NAMALWA (cell line): Measurements from ENCODE around the gene SLC13A5.
A peak's percentile ranks its signal among the peaks of the same experiment; 100 is the strongest.
"Not testable (repeated sequence)": the region's sequence is repeated elsewhere in the genome, so short reads cannot be mapped to it uniquely, and the experiment has no call there.

Experiments
- DNase-seq: peaks from one replicate; pipeline ENCODE4 v3.0.0-alpha.2; 2015; ENCODE audit warnings: low spot score

The SLC13A5 gene

DNA sequence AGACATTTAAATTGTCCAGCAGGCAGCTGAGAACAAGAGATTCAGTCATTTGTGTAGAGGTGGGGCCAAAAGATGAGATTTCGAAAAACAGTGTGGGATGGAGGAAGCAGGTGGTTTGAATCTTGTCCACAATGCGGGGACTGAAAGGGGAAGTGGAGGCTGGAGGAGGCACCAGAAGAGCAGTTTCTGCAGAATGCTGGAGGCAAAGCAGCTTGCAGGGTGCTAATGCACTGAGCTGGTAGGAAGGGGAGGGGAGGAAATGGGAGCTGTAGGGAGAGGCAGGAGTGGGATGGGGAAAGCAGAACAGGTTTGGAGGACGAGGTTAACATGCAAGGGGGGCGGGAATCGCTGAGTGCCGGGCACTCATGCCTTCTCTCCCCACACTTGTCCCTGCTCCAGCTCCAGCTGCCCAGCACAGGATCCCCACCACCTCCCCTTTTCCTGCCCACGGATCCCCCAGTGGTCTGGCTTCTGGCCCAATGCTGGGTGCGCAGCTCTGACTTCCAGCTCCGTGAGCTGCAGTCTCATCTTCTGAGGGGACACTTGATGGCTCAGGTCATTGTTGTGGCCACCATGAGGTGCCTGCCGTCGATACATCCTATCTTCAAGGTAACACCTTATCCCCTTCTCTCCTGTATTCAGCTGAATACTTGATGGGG lies 52.2 kb downstream of the SLC13A5 start:
- peak; percentile 49 for DNase-seq

GRCh38 chr17:6660101-6660500 lies 53.1 kb downstream of the SLC13A5 start:
- DNase-seq = no peak

- not testable (repeated sequence) for DNase-seq
Measured at GRCh38 chr17:6658411-6658810, 54.8 kb downstream of the SLC13A5 start.

DNA sequence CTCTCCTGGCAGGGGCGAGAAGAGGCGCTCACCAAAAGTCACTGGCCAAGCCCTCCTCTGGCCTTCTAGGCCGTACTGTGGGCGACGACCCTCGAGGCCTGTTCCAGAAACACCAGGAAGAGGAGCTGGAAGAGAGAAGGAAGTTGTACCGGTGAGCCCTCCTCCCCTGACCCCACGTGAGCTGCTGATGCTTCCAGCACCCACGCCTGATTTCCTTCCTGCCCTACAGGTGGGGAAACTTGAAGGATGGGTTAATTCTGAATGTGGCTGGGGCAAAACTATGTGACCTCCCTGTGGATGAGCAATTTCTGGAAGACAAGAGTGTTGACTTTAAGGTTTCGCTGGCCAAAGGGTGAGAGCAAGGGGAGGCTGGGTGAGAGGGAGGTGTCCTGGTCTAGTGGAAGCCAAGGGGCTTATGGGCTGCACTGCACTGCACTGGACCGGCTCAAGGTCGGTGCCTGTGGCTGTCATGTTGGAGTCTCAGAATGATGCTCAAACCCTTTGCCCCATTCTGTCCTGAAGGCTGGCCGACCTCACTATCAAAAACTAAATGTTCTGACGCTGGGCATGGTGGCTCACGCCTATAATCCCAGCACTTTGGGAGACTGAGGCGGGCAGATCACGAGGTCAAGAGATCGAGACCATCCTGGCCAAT lies 55.4 kb downstream of the SLC13A5 start:
- DNase-seq = no peak

DNA sequence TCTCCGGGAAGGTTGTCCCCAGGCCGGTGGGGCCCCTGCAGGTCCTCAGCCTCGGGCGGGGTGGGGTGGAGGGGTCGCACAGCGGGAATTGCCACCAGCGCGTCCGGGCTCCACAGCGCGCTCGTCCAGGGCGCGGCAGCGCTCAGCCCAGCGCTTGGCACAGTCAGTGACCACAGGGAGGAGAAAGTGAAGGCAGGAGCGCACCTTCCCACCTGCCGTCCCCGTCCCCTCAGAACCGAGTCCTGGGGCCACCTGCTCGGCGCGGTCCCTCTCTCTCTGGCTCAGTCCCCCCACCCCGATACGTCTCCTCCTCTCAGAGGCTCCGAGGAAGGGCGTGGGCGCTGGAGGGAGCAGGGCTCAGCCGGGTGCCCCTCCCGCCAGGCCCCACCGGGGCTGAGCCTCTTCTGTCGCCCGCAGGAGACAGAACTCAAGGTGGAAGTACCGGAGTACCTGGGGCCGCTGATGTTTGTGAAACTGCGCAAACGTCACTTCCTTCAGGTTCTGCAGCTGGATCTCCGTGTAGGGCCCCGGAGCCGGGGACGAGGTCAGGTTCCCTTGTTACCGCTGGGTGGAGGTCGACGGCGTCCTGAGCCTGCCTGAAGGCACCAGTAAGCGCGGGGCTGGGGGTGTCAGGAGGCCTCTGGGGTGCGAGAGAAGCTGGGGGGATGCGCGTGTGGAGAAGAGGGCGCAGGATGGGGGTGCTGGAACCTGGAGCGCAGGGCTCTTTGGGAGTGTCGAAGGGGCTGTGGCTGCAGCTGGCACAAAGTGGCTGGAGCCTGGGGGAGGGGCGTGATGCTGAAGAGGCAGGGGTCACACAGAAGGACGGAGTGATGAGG lies 56.2 kb downstream of the SLC13A5 start:
- DNase-seq = peak; percentile 47

DNA sequence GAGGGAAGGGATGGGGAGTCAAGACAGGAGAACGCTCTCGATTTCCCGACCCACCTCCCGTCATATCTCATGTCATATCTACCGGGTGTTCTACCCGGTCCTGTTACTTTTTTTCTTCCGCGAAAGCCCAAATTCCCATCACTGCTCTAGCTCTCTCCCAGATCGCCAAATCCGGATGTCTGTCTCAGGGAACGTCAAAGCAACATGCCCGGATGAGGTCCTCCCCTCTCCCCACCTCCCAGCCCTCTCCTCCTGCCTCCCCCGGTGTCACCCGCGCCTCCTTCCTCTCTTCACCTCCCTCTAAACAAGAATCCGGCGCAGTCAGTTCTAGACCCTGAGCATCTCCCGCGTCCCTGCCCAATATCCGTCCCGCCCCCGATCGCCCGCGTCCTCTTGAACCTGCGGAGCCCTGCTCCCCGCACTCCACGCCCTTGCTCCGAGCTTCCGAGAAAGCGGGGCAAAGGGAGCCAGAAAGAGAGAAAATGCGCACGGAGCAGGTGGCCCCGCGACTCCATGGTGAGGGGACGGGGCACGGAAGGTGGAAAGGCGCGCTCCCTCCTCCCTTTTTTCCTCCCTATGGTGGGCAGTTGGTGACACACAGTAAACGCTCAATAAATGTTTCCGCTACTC lies 57.3 kb downstream of the SLC13A5 start:
- not testable (repeated sequence) for DNase-seq

DNA sequence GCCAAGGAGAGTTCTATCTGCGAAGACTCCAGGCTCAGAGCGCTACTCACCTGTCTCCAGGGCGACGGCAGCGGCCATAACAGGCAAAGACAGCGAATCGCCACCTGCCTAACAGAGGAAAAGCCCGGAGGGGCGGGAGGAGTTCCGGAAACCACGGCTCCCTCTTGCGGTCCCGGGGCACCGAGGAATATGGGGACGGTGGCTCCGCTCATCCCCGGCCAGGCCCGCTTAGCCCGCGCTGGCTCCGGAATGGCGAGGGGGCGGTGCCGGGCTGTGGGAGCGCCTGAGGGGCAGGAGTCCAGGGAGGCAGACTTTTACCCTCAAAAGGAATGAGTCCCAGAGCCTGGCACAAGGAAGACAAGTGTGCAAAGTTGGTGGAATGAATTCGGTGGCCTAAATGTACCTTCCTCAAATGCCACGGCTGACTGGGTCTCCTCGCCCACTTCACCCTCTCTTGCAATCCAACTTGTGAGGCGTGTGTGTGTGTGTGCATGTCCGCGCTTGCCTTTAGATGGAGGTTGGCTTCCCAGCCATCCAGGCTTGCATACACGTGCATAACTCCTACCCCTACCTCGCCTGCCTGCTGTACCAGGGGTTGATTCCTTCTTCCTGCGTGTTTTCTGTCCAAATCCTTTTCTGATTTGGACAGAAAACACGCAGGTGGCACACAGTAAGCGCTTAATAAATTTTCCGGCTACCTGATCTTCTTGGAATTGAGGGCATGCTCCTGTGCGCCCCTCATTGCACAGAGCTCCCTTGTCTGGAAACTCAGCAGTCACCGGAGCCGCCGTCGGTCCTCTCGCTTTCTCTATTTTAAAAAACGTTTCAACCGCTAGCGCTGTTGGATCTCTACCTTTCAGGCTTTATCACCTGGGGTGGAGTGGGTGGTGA lies 58.1 kb downstream of the SLC13A5 start:
- DNase-seq = no peak

DNA sequence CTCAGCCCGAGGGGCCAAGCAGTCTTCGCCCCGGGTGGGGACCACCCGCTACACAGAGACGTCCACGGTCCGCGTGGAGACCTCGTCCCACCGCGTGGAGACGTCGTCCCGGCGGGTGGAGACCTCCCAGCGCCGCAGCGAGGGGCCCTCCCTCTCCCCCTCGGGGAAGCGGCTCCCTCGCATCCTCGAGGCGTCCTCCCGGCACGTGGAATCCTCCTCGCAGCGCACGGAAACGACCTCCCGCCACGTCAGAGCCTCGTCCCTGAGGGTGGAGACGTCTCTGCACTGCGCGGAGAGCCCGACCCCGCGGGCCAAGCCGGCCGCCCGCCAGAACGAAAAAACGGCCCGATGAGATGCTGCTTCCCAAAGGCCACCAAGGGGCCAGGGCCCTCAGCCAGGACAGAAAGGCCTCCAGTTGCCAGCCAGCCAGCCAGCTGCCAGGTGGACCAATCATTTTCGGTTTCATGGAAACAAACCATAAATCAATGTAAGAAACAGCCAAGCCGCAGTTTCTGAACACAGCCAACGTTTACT lies 61.2 kb downstream of the SLC13A5 start:
- DNase-seq = no peak

DNA sequence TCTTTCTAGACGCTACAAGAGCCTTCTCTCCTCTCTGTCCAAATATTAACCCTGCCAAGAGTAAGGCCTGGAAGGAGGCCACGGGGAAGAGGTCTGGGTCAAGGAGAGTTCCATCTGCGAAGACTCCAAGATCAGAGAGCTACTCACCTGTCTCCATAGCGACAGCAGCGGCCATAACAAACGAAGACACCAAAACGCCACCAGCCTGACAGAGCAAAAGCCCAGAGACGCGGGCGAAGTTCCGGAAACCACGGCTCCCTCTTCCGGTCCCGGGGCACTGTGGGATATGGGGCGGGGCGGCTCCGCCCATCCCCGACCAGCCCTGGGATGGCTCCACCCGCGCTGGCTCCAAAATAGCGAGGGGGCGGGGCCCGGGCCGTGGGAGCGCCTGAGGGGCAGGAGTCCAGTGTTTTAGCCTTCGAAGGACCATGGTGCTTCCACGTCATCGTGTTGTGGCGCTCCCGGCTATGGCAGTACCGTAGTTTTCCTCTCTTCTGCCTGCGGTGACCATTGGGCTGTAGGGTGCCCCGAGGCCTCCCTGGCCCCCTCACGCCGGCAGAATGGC lies 61.7 kb downstream of the SLC13A5 start, which contains the start of the genes C17orf100 and MED31:
TSS of gene C17orf100 (plus strand) at position 409 of the 565 bp plus-strand sequence. CDS start at position 561, 152 bp downstream.
TSS of gene MED31 (minus strand) at position 252 of the 565 bp plus-strand sequence. CDS start at position 175, 77 bp downstream.
- DNase-seq = peak; percentile 94

DNA sequence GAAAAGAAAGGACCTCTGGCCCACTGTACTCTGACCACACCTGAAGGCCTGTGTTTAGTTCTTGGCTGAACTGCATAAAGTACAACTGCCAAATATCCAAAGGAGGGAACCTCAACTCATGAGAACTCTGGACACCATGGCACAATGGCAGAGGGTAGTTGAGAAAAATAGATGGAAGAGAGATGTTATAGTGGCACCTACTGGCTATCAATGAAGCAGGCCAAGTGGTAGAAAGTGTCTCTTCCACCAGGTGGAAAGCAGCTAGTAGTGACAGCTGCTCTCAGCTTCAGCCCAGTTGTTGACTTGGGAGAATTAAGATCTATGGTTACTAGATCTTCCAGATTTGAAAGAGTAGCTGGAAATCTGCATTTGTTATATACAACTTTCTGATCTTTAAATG lies 65.0 kb downstream of the SLC13A5 start:
- peak; percentile 49 for DNase-seq

- no peak for DNase-seq
Measured at GRCh38 chr17:6643451-6644125, 69.6 kb downstream of the SLC13A5 start.

- no peak for DNase-seq
Measured at GRCh38 chr17:6642592-6642991, 70.6 kb downstream of the SLC13A5 start.

DNA sequence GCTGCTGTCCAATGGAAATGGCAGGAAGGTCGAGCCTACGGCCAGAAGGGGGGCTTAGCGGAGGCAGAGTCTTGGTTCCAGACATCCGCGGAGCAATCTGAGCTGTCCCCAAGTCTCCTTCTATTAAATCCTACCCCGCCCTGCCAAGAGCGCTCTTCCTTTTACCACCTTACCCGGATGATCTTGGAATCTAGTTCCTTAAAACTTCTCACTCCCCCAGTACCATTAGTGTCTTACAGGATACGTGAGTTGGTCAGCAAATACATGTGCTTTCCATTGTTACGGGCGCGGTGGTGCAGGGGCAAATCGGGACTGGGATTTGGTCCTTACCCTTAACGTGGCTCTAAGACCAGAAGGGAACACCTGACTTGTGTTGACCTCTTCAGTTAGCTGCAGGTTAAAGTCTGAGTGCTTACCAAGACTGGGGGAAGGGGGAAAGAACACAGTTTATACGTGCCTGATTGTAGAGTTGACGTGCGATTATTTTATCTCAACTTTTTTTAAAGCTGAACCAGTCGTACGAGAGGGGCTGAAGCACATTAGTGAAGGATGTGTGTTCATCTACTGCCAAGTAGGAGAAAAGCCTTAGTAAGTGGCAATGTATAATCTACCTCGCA lies 71.8 kb downstream of the SLC13A5 start:
- peak; percentile 33 for DNase-seq

DNA sequence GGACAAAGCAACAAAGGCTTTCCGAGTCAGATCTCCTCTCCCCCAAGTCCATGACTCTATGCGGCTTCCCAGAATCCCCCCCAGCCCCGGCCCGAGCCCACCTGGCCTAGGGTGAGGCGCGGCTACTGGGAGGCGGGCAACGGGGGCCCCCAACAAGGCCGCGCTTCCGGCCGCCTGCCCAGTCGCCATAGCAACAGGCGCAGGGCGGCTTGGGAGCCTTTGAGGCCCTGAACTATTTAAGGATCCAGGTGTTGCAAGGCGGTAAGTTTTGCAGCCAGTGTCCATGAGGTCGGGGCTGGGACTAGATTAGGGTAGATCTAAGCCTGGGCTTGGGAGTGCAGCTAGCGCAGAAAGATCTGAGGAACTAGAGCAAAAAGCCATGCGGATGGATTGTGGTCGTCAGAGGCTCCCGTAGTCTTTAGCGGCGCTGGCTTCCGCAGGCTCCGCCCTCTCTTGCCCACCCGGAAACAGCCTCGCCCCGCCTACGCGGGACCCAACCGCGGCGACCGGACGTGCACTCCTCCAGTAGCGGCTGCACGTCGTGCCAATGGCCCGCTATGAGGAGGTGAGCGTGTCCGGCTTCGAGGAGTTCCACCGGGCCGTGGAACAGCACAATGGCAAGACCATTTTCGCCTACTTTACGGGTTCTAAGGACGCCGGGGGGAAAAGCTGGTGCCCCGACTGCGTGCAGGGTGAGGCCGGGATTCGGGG lies 72.5 kb downstream of the SLC13A5 start, which contains the start of the genes KIAA0753 and TXNDC17:
TSS of gene KIAA0753 (minus strand) at position 176 of the 711 bp plus-strand sequence. CDS start 5,608 bp downstream, outside the sequence.
TSS of gene TXNDC17 (plus strand) at position 525 of the 711 bp plus-strand sequence. CDS start at position 548, 23 bp downstream.
- DNase-seq = peak; percentile 83

- DNase-seq = peak; percentile 23
Measured at GRCh38 chr17:6639586-6640535, 73.3 kb downstream of the SLC13A5 start.

DNA sequence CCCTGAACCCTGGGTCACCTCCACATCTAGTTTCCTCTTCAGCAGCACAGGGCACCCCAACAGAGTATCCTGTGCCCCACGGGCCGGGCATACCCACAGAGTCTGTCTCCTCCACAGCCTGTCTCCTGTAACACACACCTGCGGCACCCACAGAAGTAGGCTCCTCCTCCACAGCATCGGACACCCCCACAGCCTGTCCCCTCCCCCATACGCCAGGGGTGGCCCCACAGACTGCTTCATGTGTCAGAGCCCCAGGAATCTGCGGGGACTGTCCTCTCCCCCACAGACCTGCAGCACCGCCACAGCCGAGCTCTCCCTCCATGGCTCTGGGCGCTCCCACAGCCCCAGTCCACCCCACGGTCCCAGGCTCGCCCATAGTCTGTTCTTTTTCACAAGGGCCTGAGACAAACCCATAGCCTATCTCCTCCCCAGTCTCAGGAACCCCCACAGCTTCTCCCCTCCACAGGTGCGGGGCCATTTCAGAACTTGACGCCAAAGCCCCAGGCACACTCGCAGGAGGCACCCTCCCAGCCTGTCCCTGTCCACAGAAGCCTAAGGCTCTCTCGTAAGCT lies 74.1 kb downstream of the SLC13A5 start:
- peak; percentile 17 for DNase-seq
